H1 (cell line): ENCODE results near the gene PDPK1.

Experiments
- CHD1 ChIP-seq: IDR thresholded peaks from 2 replicates; pipeline ENCODE4 v1.6.1; 2012; ENCODE audit warnings: low read depth, low read length, improper control_type of control experiment
- CREB1 ChIP-seq: IDR thresholded peaks from 2 replicates; pipeline ENCODE4 v1.6.1; 2012; ENCODE audit warnings: inconsistent platforms
- CTCF ChIP-seq, 3 experiments: IDR thresholded peaks; 1 replicate in 2 of 3; 2 replicates in 1 of 3; pipeline versions ENCODE4 v1.5.1 to v1.6.1; 2011; ENCODE audit warnings: low read length in 3 of 3, mild to moderate bottlenecking in 3 of 3, inconsistent platforms in 2 of 3, low read depth in 1 of 3, moderate library complexity in 1 of 3; ENCODE audit not compliant: insufficient read depth in 1 of 3; ENCODE audit errors: control extremely low read depth in 1 of 3
- POLR2AphosphoS5 ChIP-seq: IDR thresholded peaks from 2 replicates; pipeline ENCODE4 v1.6.1; 2011; ENCODE audit warnings: low read depth, low read length
- RBBP5 ChIP-seq: IDR thresholded peaks from 2 replicates; pipeline ENCODE4 v1.7.1; 2012; ENCODE audit warnings: low read depth, mild to moderate bottlenecking, inconsistent platforms, low read length, moderate library complexity, borderline replicate concordance
- SIN3A ChIP-seq, 2 experiments: IDR thresholded peaks in 1 of 2; conservative IDR thresholded peaks in 1 of 2; 2 replicates each; pipeline ENCODE4 v1.6.1; 2011 to 2012; ENCODE audit warnings: low read length in 2 of 2, improper control_type of control experiment in 1 of 2, low read depth in 1 of 2, mild to moderate bottlenecking in 1 of 2
- TAF1 ChIP-seq: IDR thresholded peaks from 2 replicates; pipeline ENCODE4 v1.6.1; 2011; ENCODE audit warnings: mild to moderate bottlenecking, low read depth, low read length

GRCh38 chr16:2498531-2499253 lies 39.1 kb upstream of the PDPK1 start:
- no peak for TF ChIP-seq CTCF (IDR thresholded peaks at IDR 0.05; ENCODE audit: control extremely low read depth in 1 of 3, insufficient read depth in 1 of 3, low read depth in 1 of 3, low read length in 3 of 3)
- TF ChIP-seq SIN3A (conservative IDR thresholded peaks at IDR 0.05 in 1 of 2, IDR thresholded peaks at IDR 0.05 in 1 of 2; ENCODE audit: low read depth in 1 of 2, low read length in 2 of 2), result no peak
- no peak for TF ChIP-seq TAF1
- no peak for TF ChIP-seq CREB1
- no peak for TF ChIP-seq RBBP5
- TF ChIP-seq CHD1, result no peak
- TF ChIP-seq POLR2AphosphoS5, result no peak
